K562 (cell line): ENCODE measurements around the gene SOCS2. TPM values are rescaled to one million over a fixed set of nuclear protein-coding genes. Genes with fewer than 3 reads are reported as not detected.
A peak's percentile ranks its signal among the peaks of the same experiment; 100 is the strongest.

Source experiments
- ATAC-seq: fragments of 200-7000 bp; cut with Tn5 transposase; 3 replicates; pipeline ENCODE4 v1.9.1; 2020; ENCODE audit warnings: moderate library complexity
- BruUV-seq: library from RNA; stranded (reverse); fragments of 400-500 nt; replicated peaks from 2 replicates; lab custom pipeline; 2021; lab: Mats Ljungman, UMichigan
- CTCF ChIA-PET: fragments of 300-600 bp; formaldehyde crosslinking; extraction: SDS; loops from one replicate; lab custom pipeline; 2021; ENCODE audit warnings: low intra/inter-chr PET ratio; lab: Yijun Ruan, JAX
- POLR2A ChIA-PET: fragments of 300-600, 350-650 bp; sonication (Branson Sonifier 250); formaldehyde crosslinking; extraction: SDS; loops from one replicate; lab custom pipeline; 2021; ENCODE audit warnings: antibody characterized with exemption, inconsistent platforms; lab: Yijun Ruan, JAX
- DNase-seq, 4 experiments: peaks; one replicate each; pipeline versions ENCODE4 v3.0.0 to v3.0.0-alpha.2; 2011 to 2018; ENCODE audit warnings: low spot score in 3 of 4, mixed read lengths in 3 of 4; ENCODE audit errors: extremely low read depth in 1 of 4
- FAIRE-seq: peaks from 2 replicates; lab custom pipeline; 2011; peaks lifted over from hg19 to GRCh38; lab: Jason Lieb, UNC
- H2AFZ ChIP-seq: 2 replicates; pipeline ENCODE4 v1.6.0; 2011; ENCODE audit warnings: low read depth, low read length, control low read depth, inconsistent platforms
- H3K27ac ChIP-seq: fragments of 200-600 bp; 3 replicates; pipeline ENCODE4 v1.8.0; 2011; ENCODE audit warnings: low read depth, mild to moderate bottlenecking, control low read depth, inconsistent platforms, low read length, moderate library complexity, mixed read lengths; ENCODE audit errors: extremely low read depth
- H3K27me3 ChIP-seq, 2 experiments: fragments of 300-600 bp in 1 of 2; 2 replicates in 1 of 2; 3 replicates in 1 of 2; pipeline versions ENCODE4 v1.6.0 to v1.8.0; 2011; ENCODE audit warnings: inconsistent platforms in 2 of 2, low read length in 2 of 2, mild to moderate bottlenecking in 1 of 2, mixed read lengths in 1 of 2, moderate library complexity in 1 of 2; ENCODE audit not compliant: control insufficient read depth in 2 of 2, insufficient read depth in 2 of 2
- H3K36me3 ChIP-seq: fragments of 300-600 bp; 3 replicates; pipeline ENCODE4 v1.8.0; 2011; ENCODE audit warnings: mild to moderate bottlenecking, low read length, inconsistent platforms; ENCODE audit not compliant: control insufficient read depth, insufficient read depth
- H3K4me1 ChIP-seq, 2 experiments: fragments of 200-600 bp in 1 of 2; replicated peaks in 1 of 2; 2 replicates in 1 of 2; 3 replicates in 1 of 2; pipeline versions ENCODE4 v1.5.1 to v1.8.0; 2011; ENCODE audit warnings: inconsistent platforms in 2 of 2, low read length in 2 of 2, mild to moderate bottlenecking in 1 of 2, mixed read lengths in 1 of 2, moderate library complexity in 1 of 2; ENCODE audit not compliant: control insufficient read depth in 2 of 2, insufficient read depth in 2 of 2
- H3K4me2 ChIP-seq: 2 replicates; pipeline ENCODE4 v1.6.1; 2011; ENCODE audit warnings: low read length, control low read depth, inconsistent platforms, mixed read lengths; ENCODE audit not compliant: insufficient read depth
- H3K4me3 ChIP-seq: fragments of 200-600 bp; sonication (generic), shearing (Covaris generic); 2 replicates; pipeline ENCODE4 v1.5.1; 2016; ENCODE audit warnings: control low read depth, inconsistent platforms
- H3K79me2 ChIP-seq: fragments of 200-600 bp; 3 replicates; pipeline ENCODE4 v1.8.0; 2011; ENCODE audit warnings: low read length, inconsistent platforms; ENCODE audit not compliant: control insufficient read depth, insufficient read depth
- H3K9ac ChIP-seq, 2 experiments: 2 replicates each; pipeline versions ENCODE4 v1.6.0 to v1.6.1; 2011; ENCODE audit warnings: low read depth in 2 of 2, low read length in 2 of 2, control low read depth in 1 of 2, inconsistent platforms in 1 of 2, mild to moderate bottlenecking in 1 of 2, mixed read lengths in 1 of 2; ENCODE audit not compliant: insufficient read depth in 1 of 2
- H3K9me1 ChIP-seq: one replicate; pipeline ENCODE4 v1.6.0; 2011; ENCODE audit warnings: inconsistent platforms, mild to moderate bottlenecking, low read length, moderate library complexity; ENCODE audit not compliant: control insufficient read depth, insufficient read depth
- H3K9me3 ChIP-seq: replicated peaks from 2 replicates; pipeline ENCODE4 v1.5.1; 2011; ENCODE audit warnings: low read depth, low read length, inconsistent platforms; ENCODE audit not compliant: control insufficient read depth, insufficient read depth
- H4K20me1 ChIP-seq: replicated peaks from 2 replicates; pipeline ENCODE4 v1.6.1; 2011; ENCODE audit warnings: low read length, inconsistent platforms, mixed read lengths; ENCODE audit not compliant: control insufficient read depth, insufficient read depth
- BRD4 ChIP-seq: fragments of 200-600 bp; sonication (generic); IDR thresholded peaks from 2 replicates; pipeline ENCODE4 v1.6.1; 2017; ENCODE audit warnings: inconsistent platforms
- CBFB ChIP-seq: sonication (generic); formaldehyde crosslinking; IDR thresholded peaks from 2 replicates; pipeline ENCODE4 v1.4.0; 2020; ENCODE audit warnings: mild to moderate bottlenecking, missing genetic modification reagents
- CREB3L1 ChIP-seq: fragments of 450-650 bp; IDR thresholded peaks from 2 replicates; pipeline ENCODE4 v1.6.1; 2014; ENCODE audit warnings: low read depth, mild to moderate bottlenecking, moderate library complexity, borderline replicate concordance
- FOXJ2 ChIP-seq: fragments of 200-800 bp; sonication (Bioruptor generic); IDR thresholded peaks from 2 replicates; pipeline ENCODE4 v1.6.1; 2016; ENCODE audit warnings: missing genetic modification characterization, missing compliant biosample characterization
- MECOM ChIP-seq: fragments of 250-450 bp; sonication (Bioruptor Pico); IDR thresholded peaks from 2 replicates; pipeline ENCODE4 v1.8.0; 2022; ENCODE audit warnings: inconsistent platforms
- MEF2A ChIP-seq: IDR thresholded peaks from 2 replicates; pipeline ENCODE4 v1.6.1; 2011; ENCODE audit warnings: low read depth, mild to moderate bottlenecking, low read length, moderate library complexity; ENCODE audit not compliant: control insufficient read depth
- PHTF2 ChIP-seq: fragments of 250-450 bp; sonication (Bioruptor Pico); IDR thresholded peaks from 2 replicates; pipeline ENCODE4 v1.5.0; 2021; ENCODE audit warnings: mild to moderate bottlenecking
- POLR2B ChIP-seq: fragments of 450-650 bp; IDR thresholded peaks from 2 replicates; pipeline ENCODE4 v1.6.1; 2018; ENCODE audit warnings: low read depth; ENCODE audit not compliant: partially characterized antibody
- RREB1 ChIP-seq: fragments of 250-450 bp; sonication (Bioruptor Pico); IDR thresholded peaks from 2 replicates; pipeline ENCODE4 v1.4.0; 2020
- THRB ChIP-seq: fragments of 450-650 bp; formaldehyde crosslinking; conservative IDR thresholded peaks from 2 replicates; pipeline ENCODE4 v1.4.0; 2022; ENCODE audit warnings: mild to moderate bottlenecking, missing genetic modification characterization
- TRIM24 ChIP-seq, 2 experiments: fragments of 450-650 bp; IDR thresholded peaks; 2 replicates each; pipeline ENCODE4 v1.6.1; 2016
- XRCC3 ChIP-seq: fragments of 450-650 bp; IDR thresholded peaks from 2 replicates; pipeline ENCODE4 v1.6.1; 2017; ENCODE audit warnings: mild to moderate bottlenecking, moderate library complexity
- WGBS: fragments of 100-300 bp; shearing (Covaris generic); methylation state at CpG from one replicate; pipeline ENCODE4 v1.1.6; 2016; ENCODE audit warnings: low coverage, mixed read lengths; ENCODE audit not compliant: insufficient coverage; ENCODE audit errors: missing lambda C conversion rate; 5-methylcytosine and 5-hydroxymethylcytosine counted together
- in situ Hi-C: fragments of 300-500 bp; cut with MboI; formaldehyde crosslinking; loops from 4 replicates; pipeline ENCODE4 v1.15.0; 2018; ENCODE audit warnings: inconsistent platforms, mixed read lengths
- intact Hi-C: fragments of 100-400 bp; cut with micrococcal nuclease; formaldehyde crosslinking; loops from 2 replicates; pipeline ENCODE4 v1.14.2; 2022
- polyA plus RNA-seq, 8 experiments: library from polyadenylated mRNA; depleted of rRNA in 4 of 8; stranded (reverse) in 5 of 8; unstranded in 3 of 8; fragments of >200 nt; fragmentation: Nextera tagmentation in 2 of 8; fragmentation: Illumina TruSeq in 1 of 8; extraction: Ambion mirVana in 2 of 8; extraction: Trizol in 1 of 8; gene quantifications; 2 replicates each; pipeline versions ENCODE4 v1.2.1 to v1.2.3, GENCODE V29; 2011 to 2014; ENCODE audit warnings: inconsistent platforms in 1 of 8, missing spikeins in 1 of 8
- total RNA-seq, 7 experiments: library from RNA; depleted of rRNA in 6 of 7; stranded (reverse); fragments of >200 nt in 6 of 7; fragmentation: Illumina TruSeq in 2 of 7; extraction: Trizol in 2 of 7; gene quantifications; 2 replicates each; pipeline versions ENCODE4 v1.2.1 to v1.2.3, GENCODE V29; 2011 to 2021; ENCODE audit warnings: low replicate concordance in 1 of 7

SOCS2 gene
- total and polyA plus RNA-seq, 9 of the 15 experiments (the other 6 are each of a cell fraction or from before 2014, with no cell fraction given), result 37.0 to 162 (median 98.7) TPM

- no peak for TF ChIP-seq THRB (CRISPR knock-in tag)
- no peak for TF ChIP-seq MECOM (CRISPR knock-in tag)
- TF ChIP-seq TRIM24 (IDR thresholded peaks at IDR 0.05), result no peak
- TF ChIP-seq CBFB, result no peak
Observed at GRCh38 chr12:93602897-93603668, 30.6 kb downstream of the SOCS2 start (continued).

- no peaks in the 10 kb centered on the region for H4K20me1 ChIP-seq
- no peaks in the 10 kb centered on the region for H3K9me3 ChIP-seq
- H2AFZ ChIP-seq, result peak overlapping the region; percentile 42
- no peaks in the 10 kb centered on the region for H3K79me2 ChIP-seq
- peaks cover 0 to 5% of the 10 kb centered on the region in 2 experiments; a peak in 2 of 5 replicates for H3K4me1 ChIP-seq
- no peaks in the 10 kb centered on the region for H3K9me1 ChIP-seq
- no peak overlapping the region for H3K4me3 ChIP-seq
- FAIRE-seq (no peak), ATAC-seq (peak; percentile 71), DNase-seq (peak in 1 of 4 experiments; percentile 27)
- no peak overlapping the region for H3K27ac ChIP-seq
- CTCF ChIA-PET, result no interaction called here
- no TSS peak for BruUV-seq
- 36% methylated on average over 4 of the region's 4 CpGs for WGBS
- POLR2A ChIA-PET, result interaction anchor here (0.8 to 1.9 kb wide), 3 partner anchors 10 to 22 kb away, joined by 3 to 7 read pairs (median 5); no protein-coding TSS in a partner anchor
- in situ Hi-C loops, result no loop called here
- intact Hi-C loops, result no loop called here
- H3K36me3 ChIP-seq, result no peaks in the 10 kb centered on the region
- H3K27me3 ChIP-seq, result no peaks in the 10 kb centered on the region
- H3K4me2 ChIP-seq, result no peak overlapping the region; the same call in 1 of the 2 replicates
- H3K9ac ChIP-seq, result no peak overlapping the region
- no peak for TF ChIP-seq BRD4
- no peak for TF ChIP-seq PHTF2 (CRISPR knock-in tag)
- TF ChIP-seq MEF2A, result no peak
- TF ChIP-seq FOXJ2, result 0 out of 2 replicates have a peak, but pooled peaks have one; percentile 34
- TF ChIP-seq POLR2B, result no peak
- no peak for TF ChIP-seq CREB3L1
- no peak for TF ChIP-seq RREB1 (CRISPR knock-in tag)
- no peak for TF ChIP-seq XRCC3
Observed at GRCh38 chr12:93603762-93604161, 31.3 kb downstream of the SOCS2 start.
